Fibroblast of skin of scalp (primary cell): ENCODE data around the gene CECR2.
"Not testable (repeated sequence)": the region's sequence is repeated elsewhere in the genome, so short reads cannot be mapped to it uniquely, and the experiment has no call there.

Source experiments
- DNase-seq: peaks from one replicate; pipeline ENCODE4 v3.0.0-alpha.2; 2013

The CECR2 gene

DNA sequence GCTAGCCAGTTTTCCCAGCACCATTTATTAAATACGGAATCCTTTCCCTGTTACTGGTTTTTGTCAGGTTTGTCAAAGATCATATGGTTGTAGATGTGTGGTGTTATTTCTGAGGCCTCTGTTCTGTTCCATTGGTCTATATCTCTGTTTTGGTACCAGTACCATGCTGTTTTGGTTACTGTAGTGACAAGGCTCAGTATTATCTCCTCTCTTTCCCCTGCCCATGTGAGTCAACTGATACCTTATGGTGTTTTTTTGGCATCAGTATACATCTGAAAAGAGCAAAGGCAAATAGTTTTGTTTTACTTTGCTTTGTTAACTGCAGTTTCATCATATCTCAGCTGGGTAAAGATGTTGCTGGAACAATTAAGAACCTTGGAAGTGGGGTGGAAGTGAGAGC, 152.7 kb downstream of the CECR2 start:
- not testable (repeated sequence) for DNase-seq

DNA sequence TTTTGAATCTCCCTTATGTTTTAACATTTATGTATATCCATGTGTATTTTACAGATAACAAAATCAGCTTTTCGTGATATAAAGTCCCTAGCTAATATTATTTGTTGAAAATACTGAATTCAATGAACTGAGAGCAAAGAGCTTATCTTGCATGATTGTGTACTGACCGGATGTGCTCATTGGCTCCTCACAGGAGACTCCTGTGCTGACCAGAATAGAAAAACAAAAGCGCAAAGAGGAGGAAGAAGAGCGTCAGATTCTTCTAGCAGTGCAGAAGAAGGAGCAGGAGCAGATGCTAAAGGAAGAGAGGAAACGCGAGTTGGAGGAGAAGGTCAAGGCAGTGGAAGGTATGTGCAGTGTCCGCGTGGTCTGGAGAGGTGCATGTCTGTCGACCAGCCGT, 154.7 kb downstream of the CECR2 start:
- no peak for DNase-seq

DNA sequence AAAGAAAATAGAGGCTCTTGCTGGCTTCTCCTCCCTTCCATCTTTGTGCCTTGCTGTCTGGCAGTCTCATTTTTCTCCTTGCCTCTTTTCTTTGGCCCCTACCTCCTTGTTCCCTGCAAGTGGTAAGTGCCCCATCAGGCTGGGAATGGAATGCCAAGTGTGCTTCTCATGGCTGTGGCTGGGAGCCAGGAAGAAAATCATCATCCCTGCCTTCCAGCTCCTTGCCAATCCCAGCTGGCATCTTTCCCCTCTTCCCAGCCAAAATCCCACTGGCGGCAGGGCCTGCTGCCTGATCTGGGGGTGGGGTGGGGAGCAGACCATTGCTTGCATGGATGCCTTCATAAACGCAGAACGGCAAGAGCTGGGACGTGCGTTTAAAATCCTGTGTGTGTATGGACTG, 167.0 kb downstream of the CECR2 start:
- DNase-seq, result peak; percentile 16

DNA sequence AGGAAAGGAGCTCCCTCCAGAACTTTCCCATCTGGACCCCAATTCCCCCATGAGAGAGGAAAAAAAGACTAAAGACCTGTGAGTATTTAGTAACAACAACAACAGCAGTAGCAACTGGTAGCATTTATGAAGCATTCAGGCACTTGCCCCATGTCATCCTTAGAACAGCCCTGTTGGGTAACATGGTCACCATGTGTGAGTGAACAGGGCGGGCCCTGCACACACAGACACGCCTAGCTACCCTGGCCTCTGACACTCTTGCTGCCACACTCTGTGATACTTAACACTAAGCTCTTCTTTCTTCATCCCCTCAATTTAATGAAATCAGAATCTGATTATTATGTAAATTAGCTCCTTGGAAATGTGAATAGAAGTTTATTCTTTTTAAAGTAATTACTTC, 167.9 kb downstream of the CECR2 start:
- no peak for DNase-seq

DNA sequence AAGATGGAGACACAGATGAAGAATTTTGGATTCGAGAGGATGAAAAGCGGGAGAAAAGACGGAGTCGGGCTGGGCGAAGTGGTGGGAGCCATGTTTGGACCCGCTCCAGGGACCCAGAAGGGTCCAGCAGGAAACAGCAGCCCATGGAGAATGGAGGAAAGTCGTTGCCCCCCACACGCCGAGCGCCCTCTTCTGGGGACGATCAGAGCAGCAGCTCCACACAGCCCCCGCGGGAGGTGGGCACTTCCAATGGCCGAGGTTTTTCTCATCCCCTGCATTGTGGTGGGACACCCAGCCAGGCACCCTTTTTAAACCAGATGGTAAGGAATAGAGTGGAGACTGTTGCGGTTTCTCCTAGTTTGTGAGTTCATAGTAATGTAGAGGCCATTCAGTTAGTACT, 171.2 kb downstream of the CECR2 start:
- no peak for DNase-seq

DNA sequence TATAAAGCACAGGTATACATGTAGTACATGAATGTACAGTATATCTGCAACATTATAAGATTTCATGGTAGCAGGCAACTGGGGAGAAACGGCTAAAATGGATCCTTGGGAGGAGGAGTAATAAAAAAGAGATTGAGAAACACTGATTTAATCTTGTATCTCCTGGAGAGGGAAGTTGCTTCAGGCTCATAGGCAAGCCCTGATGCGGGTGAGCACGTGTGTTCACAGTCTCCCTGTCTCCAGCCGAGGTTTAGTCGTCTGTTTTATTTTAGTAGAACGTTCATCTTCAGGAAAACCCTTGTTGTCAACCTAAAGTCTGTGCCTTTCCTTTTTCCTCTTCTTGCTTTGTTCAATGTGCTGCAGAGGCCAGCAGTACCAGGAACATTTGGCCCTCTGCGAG, 172.2 kb downstream of the CECR2 start:
- DNase-seq, result no peak

DNA sequence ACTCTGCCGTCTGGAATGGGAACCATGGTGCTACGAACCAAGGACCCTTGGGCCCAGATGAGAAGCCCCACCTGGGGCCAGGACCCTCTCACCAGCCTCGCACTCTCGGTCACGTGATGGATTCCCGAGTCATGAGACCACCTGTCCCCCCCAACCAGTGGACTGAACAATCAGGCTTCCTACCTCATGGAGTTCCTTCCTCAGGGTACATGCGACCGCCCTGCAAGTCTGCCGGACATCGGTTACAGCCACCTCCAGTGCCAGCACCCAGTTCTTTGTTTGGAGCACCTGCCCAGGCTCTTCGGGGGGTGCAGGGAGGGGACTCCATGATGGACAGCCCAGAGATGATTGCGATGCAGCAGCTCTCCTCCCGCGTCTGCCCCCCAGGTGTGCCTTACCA, 173.2 kb downstream of the CECR2 start:
- DNase-seq, result no peak

DNA sequence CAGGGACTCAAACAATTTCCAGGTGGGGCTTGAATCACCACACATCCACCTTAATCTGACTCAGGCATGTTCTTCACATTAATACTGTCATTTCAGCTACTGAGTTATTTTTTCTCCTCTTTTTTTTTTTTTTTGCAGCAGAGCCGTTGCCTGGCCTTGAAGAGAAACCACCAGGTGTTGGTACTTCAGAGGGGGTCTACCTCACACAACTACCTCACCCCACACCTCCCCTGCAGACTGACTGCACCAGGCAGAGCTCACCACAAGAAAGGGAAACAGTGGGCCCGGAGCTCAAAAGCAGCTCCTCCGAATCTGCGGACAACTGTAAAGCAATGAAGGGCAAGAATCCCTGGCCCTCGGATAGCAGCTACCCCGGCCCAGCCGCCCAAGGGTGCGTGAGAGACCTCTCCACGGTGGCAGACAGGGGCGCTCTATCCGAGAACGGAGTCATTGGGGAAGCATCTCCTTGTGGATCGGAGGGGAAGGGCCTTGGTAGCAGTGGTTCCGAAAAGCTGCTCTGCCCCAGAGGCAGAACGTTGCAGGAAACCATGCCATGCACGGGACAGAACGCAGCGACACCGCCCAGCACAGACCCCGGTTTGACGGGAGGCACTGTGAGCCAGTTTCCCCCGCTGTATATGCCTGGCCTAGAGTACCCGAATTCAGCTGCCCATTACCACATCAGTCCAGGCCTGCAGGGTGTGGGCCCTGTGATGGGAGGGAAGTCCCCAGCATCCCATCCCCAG, 178.9 kb downstream of the CECR2 start:
- no peak for DNase-seq

DNA sequence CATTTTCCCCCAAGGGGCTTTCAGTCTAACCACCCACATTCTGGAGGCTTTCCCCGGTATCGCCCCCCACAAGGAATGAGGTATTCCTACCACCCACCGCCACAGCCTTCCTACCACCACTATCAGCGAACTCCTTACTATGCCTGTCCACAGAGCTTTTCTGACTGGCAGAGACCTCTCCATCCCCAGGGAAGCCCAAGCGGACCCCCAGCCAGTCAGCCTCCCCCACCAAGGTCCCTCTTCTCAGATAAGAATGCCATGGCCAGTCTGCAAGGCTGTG, 179.4 kb downstream of the CECR2 start:
- no peak for DNase-seq

DNA sequence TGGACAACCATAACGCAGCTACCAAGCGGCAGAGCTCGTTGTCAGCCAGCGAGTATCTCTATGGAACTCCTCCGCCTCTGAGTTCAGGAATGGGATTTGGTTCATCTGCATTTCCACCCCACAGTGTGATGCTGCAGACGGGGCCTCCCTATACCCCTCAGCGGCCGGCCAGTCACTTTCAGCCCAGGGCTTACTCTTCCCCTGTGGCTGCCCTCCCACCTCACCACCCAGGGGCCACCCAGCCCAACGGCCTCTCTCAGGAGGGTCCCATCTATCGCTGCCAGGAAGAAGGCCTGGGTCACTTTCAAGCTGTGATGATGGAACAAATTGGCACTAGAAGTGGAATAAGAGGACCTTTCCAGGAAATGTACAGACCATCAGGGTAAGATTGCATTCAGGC, 179.9 kb downstream of the CECR2 start:
- DNase-seq, result no peak

DNA sequence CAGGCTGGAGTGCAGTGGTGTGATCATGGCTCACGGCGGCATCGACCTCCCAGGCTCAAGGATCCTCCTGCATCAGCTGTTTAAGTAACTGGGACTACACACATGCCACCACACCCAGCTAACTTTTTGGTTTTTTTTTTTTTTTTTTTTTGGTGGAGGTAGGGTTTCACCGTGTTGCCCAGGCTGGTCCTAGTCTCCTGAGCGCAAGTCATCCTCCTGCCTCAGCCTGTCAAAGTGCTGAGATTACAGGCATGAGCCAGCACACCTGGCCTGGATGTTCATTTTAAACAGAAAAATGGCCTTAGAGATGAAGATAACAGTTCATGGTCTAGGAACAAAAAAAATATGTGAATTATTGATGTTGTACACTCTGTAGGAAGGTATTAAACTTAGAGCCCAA, 180.4 kb downstream of the CECR2 start:
- no peak for DNase-seq

DNA sequence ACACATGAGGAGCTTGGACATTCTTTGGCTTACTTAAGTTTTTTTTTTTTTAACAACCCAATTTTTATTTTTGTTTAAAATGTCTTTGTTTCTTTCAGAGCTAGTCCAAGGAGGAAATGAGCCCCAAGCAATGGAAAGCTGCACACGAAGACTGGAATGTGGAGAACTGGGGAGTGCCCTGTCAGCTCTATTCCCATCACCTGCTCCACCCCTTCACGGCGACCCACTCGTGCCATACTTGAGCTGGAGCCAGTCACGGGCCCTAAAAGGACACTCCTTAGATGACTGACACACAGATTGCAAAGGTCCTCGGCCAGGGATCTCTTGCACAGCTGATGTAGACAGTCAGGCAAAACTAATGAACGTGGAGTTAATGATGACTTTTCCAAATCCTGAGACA, 183.5 kb downstream of the CECR2 start:
- DNase-seq, result no peak

DNA sequence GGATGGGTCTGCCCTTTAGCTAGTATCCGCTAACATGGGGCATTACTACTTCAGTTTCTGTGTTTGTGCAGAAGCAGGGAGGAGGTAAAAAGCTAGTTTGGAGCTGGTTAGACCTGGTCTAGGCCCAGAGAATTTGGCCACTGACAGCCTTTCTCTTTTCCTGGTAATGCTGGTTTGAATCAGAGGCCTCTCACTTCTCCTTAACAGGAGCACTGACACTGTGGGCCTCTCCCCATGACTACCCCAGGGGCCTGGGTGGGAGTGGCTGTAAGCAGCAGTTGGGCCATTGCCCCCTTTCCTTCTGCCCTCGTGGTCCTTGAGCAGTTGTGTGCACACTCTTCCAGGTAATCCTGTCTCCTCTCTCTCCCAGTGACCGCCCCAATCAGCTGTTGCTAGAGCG, 185.6 kb downstream of the CECR2 start:
- DNase-seq, result no peak

DNA sequence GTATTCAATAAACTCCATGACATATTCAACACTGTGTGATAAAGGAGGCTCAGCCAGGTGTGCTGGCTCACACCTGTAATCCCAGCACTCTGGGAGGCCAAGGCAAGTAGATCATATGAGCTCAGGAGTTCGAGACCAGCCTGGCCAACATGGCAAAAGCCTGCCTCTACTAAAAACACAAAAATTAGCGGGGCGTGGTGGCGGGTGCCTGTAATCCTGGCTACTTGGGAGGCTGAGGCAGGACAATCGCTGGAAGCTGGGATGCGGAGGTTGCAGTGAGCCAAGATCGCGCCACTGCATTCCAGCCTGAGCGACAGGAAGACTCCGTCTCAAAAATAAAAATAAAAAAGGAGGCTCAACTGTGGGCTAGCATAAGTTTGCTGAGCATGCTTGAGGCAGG, 189.9 kb downstream of the CECR2 start:
- DNase-seq, result no peak

DNA sequence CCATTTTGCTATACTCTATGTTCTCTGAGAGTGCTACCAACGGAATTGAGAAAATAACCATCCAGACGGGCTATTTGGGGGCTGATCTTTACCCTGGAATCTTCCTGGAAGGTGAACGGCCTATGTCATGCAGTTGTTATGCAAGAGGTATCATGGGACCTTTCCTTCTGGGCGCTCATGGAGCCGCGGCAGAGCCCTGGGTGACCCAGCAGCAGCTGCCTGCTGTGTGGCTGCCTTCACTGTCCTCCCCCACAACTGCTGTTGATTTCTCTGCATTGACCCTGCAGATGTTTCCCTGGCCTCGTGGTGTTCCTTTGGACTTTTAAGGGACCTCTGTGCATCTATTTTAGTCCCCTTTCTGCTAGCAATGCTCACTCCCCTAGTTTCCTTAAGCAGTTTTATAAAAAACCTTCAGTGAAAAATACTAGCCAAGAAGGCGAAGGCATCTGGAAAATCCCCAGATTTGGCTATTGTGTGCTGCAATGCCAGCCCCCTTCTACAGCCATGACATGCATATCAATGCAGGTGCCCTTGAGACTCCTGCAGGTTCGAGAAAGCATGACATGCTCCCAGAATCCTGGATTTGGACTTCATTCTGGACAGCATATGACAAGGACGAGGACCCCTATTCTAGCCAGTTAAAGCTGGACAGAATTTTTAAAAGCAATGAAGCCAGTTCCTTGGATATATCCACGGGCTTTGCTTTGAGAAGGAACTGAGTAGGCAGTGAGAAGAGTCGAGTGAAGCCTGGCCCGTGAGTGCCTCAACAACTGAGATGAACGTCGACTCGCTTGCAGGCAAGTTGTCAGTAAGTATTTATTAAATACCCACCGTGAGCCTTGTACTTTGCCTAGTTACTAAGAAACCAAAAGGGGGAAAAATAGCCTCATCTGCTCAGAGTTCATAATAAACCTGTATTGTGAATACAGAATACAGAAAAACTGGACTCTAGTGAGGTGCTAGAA, 193.9 kb downstream of the CECR2 start, which contains the start of gene SLC25A18:
Gene SLC25A18 (plus strand): TSS at position 593 of the 965 bp plus-strand sequence. CDS start 16,447 bp downstream, outside the sequence.
- no peak for DNase-seq

DNA sequence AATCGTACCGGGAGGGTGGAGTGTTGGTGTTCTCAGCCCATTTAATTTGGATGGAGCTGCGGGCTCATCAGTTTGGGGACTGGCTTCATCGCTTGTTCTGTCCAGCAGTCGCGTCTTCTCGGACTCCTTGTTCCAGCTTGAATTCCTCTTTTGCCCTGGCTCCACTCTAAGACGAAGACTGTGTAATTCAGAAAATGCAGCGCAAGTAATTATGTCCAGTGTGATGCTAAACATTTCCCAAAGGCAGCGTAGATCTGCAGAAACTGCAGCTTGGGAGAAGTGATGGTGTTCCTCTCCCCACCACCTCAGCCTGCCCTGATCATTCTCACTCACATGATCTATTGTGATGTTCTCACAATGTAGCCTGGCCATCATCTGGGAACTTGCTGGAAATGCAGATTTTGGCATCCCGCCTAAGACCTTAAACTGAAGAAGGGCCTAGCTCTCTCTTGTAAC, 194.7 kb downstream of the CECR2 start:
- peak; percentile 12 for DNase-seq

DNA sequence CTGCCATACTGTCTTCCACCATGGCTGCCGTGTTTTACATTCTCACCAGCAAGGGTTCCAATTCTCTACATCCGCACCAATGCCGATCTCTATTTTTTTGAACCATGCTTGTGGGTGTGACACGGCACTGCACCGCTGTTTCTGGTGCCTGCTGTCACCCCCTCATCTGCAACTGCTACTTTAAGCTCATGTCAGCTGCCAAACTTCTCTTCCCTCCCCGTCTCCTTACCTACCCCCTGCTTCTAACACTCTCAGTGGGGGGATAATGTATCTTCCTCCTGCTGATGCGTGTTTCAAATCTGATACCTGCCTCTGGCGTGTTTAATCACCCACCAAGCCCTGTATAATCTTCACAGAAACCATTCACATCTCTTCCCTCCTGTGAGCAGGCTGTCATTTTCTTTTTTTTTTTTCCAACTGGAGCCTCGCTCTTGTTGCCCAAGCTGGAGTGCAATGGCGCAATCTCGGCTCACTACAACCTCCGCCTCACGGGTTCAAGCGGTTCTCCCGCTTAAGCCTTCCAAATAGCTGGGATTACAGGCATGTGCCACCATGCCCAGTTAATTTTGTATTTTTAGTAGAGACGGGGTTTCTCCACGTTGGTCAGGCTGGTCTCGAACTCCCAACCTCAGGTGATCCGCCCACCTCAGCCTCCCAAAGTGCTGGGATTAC, 196.9 kb downstream of the CECR2 start:
- DNase-seq, result not testable (repeated sequence)

DNA sequence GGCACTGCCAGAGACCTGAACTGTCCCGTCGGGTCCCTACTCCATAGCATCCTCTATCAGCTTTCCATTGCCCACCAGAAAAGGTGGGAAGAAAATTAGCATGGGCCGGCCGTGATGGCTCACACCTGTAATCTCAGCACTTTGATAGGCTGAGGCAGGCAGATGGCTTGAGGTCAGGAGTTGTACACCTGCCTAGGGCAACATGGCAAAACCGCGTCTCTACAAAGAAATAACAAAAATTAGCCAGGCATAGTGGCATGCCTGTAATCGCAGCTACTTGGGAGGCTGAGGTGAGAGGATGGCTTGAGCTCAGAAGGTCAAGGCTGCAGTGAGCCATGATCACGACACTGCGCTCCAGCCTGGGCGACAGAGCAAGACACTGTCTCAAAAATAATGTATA, 197.5 kb downstream of the CECR2 start:
- DNase-seq, result no peak

DNA sequence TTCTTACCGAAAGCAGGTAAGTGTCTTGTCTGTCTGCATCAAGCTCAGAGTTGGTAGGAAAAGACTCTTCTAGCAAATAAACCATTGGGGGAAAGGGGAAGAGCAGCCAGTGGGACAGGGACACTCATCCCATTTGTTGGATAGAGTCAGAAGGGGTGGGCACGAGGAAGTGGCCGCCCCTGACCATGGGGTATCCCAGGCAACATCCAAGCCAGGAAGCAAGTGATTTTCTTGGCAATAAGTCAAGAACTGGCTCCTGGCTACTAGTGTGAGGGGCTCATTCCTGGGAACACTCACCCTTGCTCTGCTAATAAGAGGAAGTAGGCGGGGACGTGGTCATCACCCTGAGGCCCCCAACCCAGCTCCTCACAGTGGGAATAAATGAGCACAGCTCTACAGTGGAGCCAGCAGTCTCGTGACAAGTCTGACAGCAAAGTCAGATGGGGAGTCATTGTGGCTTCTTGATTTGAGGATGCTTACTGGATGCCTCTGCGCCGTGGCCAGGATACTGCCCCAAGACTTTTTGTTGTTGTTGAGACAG, 200.8 kb downstream of the CECR2 start:
- DNase-seq, result peak; percentile 25

DNA sequence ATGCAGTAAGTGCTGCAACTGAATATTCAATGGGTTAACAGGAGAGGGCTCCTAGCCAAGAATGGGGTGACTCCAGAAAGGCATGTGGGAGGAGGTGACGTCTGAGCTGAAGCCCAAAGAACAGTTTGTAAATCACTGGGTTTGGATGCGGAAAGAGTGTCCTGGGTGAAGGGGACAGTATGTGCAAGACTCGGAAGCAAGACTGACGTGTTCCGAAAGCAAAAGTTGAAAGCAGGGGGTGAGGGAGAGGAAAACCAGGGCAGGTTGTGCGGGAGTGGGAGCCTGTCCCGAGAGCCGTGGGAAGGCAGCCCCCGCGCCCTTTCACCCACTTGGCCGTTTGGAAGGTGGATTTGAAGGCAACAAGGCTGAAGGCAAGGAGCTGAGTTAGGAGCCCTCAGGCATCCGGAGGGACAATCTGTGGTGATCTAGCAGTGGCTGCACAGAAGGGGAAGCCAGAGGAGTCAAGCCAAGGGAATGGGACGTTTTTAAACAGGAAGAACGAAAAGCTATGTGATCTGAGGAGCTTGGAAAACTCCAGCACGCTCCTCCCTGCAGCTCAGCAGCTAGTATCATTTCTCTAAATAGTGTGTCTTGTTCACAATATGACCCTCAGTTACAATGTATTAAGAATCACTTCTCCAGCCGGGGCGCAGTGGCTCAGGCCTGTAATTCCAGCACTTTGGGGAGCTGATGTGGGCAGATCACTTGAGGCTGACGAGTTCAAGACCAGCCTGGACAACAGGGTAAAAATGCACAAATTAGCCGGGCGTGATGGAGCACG, 201.8 kb downstream of the CECR2 start:
- DNase-seq, result peak; percentile 46

DNA sequence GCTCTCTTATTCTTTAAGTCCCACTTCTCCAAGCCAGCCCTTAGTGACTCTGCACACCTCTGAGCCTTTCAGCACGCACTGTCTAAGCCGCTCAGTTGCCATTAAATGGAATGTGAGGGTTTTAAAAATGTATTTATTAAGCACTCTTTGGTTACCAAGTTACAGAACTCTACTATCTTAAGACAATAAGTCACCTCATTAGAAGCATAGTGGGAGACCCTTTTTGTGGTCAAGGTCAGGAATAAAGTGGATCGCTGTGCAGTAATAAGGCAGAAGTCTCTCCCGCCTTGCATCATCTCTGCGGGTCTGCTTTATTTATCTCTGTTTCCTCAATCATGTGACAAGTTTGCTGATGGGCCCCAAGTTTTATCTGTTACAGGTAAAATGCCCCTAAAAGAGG, 205.9 kb downstream of the CECR2 start:
- DNase-seq, result no peak

DNA sequence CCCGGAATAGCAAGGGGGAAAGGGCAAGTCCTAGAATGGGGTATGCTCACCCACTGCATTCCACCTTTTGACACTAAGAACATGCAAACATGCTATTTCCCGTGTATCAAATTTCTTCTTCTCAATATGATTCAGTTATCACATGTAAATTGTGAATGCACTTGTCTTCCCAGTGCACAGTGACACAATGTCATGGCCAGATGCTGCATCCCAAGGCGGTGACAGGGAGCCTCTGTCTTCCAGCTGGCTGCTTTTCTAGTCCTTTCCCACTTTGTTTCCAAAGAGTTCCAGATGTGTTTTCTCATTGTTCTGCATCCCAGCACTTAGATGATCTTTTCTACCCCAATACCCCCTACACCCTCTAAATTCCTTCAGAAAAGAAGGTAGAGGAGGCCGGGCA, 206.4 kb downstream of the CECR2 start:
- DNase-seq, result no peak
